Effector memory CD8-positive, alpha-beta T cell (primary cell): ENCODE results near the gene RECQL5.
A peak's percentile ranks its signal among the peaks of the same experiment; 100 is the strongest.
"Not testable (repeated sequence)": the region's sequence is repeated elsewhere in the genome, so short reads cannot be mapped to it uniquely, and the experiment has no call there.

Experiments
- ATAC-seq: fragments of 150-1000 bp; cut with Tn5 transposase; replicated peaks from 2 replicates; pipeline ENCODE4 v1.10.0; 2021; ENCODE audit warnings: mild to moderate bottlenecking, moderate library complexity
- DNase-seq, 3 experiments: peaks; one replicate each; pipeline ENCODE4 v3.0.0; 2021
- H3K27ac Mint-ChIP-seq, 2 donors: one replicate each; pipeline ENCODE4 v1.8.0; 2022; ENCODE audit warnings: mild to moderate bottlenecking in 2 of 2, mixed read lengths in 2 of 2, moderate library complexity in 2 of 2
- H3K27me3 Mint-ChIP-seq, 2 donors: one replicate each; pipeline ENCODE4 v1.8.0; 2022; ENCODE audit warnings: mixed read lengths in 2 of 2
- H3K36me3 Mint-ChIP-seq: one replicate; pipeline ENCODE4 v1.8.0; 2022; ENCODE audit warnings: mild to moderate bottlenecking, moderate library complexity, mixed read lengths; ENCODE audit not compliant: insufficient read depth
- H3K4me1 Mint-ChIP-seq, 2 donors: one replicate each; pipeline ENCODE4 v1.8.0; 2022; ENCODE audit warnings: low read depth in 2 of 2, mixed read lengths in 2 of 2
- H3K4me3 Mint-ChIP-seq, 2 donors: one replicate each; pipeline ENCODE4 v1.8.0; 2022; ENCODE audit warnings: mild to moderate bottlenecking in 2 of 2, mixed read lengths in 2 of 2, moderate library complexity in 2 of 2
- H3K9me3 Mint-ChIP-seq, 2 donors: one replicate each; pipeline ENCODE4 v1.8.0; 2022; ENCODE audit warnings: mixed read lengths in 2 of 2

RECQL5 gene

DNA sequence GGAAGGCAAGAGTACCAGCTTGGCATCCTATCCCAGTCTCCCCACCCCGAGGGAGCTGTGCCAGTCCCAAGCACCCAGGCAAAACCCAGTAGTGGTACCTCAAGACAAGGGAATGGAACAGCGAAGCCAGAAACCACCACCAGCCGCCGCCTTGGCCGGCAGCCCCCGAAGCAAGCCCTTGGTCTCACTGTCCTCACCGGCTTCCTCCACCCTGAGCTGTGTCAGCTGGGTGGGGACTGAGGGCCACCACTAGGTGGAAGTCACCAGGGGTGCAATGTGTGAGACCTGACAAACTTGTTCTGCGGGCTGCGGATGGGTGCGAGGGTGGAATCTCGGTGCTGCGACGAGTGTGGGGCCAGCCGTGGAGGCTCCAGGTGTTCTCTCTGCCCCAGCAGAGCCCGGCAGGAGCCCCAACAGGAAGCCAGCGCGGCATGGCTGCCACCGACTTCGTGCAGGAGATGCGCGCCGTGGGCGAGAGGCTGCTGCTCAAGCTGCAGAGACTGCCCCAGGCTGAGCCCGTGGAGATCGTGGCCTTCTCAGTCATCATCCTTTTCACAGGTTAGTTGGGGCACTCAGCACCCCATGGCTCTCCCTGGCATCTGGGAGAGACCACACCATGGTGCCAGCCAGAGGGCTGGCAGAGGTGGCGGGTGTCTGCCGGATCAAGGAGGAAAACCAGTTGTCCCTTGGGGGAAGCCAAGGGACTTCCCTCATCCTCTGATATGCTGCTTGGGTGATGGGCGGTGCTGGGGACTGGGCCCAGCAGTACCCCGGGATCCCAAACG lies 27.0 kb downstream of the RECQL5 start:
- H3K9me3 Mint-ChIP-seq = no peaks in the 10 kb centered on the region
- no peak overlapping the region for H3K4me3 Mint-ChIP-seq
- no peaks in the 10 kb centered on the region for H3K27me3 Mint-ChIP-seq
- H3K4me1 Mint-ChIP-seq = no peaks in the 10 kb centered on the region
- DNase-seq = no peak
- peaks cover 3% of the 10 kb centered on the region for H3K36me3 Mint-ChIP-seq
- H3K27ac Mint-ChIP-seq = no peak overlapping the region
- no peak for ATAC-seq

DNA sequence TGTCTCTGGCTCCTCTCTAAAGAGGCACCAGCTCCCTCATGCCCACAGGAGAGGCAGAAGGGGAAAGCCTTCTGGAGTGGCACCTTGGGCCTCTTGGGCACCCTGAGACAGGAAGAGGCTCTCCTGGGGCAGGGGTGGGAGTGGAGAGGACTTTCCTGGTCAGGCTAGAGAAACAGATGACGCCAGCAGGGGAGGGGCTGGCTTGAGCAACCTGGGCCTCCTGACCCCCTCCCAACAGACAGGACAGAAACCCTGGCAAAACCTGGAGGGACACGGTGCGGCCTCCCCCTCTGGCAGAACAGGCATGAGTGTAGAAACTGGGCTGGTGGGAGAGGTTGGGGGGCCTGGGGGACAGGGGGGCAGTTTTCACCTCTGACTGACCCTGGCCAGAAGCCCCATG lies 27.6 kb downstream of the RECQL5 start:
- Mint-ChIP-seq H3K9me3 (no peaks in the 10 kb centered on the region), H3K4me3 (no peak overlapping the region), H3K27ac (no peak overlapping the region), H3K36me3 (peaks cover 3% of the 10 kb centered on the region), H3K4me1 (no peaks in the 10 kb centered on the region), H3K27me3 (no peaks in the 10 kb centered on the region)
- no peak for ATAC-seq
- DNase-seq = no peak

DNA sequence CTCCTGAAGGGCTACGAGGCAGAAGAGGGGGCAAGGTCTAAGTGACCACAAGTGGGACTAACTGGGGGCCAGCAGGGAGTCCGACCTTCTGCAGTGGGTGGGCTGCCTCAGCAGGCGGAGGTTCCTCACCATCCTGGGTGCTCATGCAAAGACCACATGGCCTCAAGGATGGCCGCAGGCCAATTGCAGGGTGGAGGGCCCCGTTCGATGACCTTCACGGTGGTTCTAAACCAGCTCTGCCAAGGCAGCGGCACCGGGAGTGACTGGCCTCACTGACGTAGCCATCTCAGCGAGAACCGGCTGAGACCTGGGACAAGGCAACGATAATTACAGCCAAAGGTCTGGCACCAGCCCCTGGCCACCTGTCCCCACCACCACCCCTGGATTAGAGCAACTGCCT lies 28.1 kb downstream of the RECQL5 start:
- Mint-ChIP-seq H3K27me3 (no peaks in the 10 kb centered on the region), H3K36me3 (peaks cover 3% of the 10 kb centered on the region), H3K4me3 (no peak overlapping the region), H3K9me3 (no peaks in the 10 kb centered on the region), H3K4me1 (peaks cover 2 to 3% of the 10 kb centered on the region in 2 donors), H3K27ac (no peak overlapping the region)
- no peak for DNase-seq
- ATAC-seq = no peak

DNA sequence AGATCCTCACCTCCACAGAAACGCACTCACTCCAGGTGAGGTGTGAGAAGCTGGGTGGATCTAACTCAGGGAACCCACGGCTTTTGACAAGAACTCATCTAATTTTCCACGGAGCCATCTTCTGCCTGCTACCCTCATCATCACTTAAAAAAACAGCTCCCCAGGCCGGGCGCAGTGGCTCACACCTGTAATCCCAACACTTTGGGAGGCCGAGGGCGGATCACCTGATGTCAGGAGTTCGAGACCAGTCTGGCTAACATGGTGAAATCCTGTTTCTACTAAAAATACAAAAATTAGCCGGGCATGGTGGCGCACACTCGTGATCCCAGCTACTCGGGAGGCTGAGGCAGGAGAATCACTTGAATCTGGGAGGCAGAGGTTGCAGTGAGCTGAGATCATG lies 28.9 kb downstream of the RECQL5 start:
- not testable (repeated sequence) for H3K36me3 Mint-ChIP-seq, H3K4me3 Mint-ChIP-seq, H3K27me3 Mint-ChIP-seq, DNase-seq, ATAC-seq, H3K27ac Mint-ChIP-seq, H3K4me1 Mint-ChIP-seq, H3K9me3 Mint-ChIP-seq

DNA sequence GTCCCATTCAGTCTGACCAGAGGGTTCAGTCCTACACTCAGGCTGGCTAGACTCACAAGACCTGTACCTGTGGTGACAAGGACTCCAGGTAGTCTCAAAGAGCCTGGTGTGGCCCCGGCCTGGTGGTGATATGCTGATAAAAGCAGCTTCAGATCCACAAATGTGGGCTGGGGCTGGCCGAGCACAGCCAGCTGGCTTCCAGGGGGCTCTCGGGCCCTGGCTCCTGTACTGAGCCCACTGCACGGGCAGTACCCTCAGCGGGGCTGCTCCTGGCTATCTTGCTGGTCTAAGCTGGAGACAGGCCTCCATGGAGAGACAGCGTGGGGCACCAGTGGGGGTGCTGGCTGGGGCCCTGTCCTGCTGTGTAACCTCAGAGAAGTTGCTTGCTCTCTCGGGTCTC lies 29.4 kb downstream of the RECQL5 start:
- peaks cover 5 to 8% of the 10 kb centered on the region in 2 donors for H3K4me1 Mint-ChIP-seq

DNA sequence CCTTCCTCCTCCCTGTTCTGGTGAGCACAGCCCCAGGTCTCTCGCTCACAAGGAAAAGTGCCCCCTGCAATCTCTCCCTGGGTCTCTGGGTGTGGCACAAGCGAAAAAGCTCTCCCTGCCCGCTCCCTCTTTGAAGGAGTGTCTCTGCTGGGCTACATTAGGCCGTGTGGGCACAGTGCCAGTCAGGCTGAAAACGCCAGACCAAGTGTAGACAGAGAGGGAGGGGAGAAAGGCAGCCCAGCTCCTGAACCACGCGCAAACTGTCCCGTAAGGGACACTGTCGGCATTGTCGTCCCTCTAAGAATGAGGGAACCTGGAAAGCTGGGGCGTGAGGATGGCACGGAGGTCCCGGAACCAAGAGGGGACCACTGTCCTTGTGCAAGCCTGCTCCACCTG lies 29.8 kb downstream of the RECQL5 start:
- ATAC-seq (no peak), DNase-seq (no peak)
- H3K4me3 Mint-ChIP-seq = no peak overlapping the region
- peak overlapping the region in 1 of 2 donors; percentile 38 for H3K27ac Mint-ChIP-seq
- H3K36me3 Mint-ChIP-seq = peaks cover 3% of the 10 kb centered on the region
- peaks cover 5 to 11% of the 10 kb centered on the region in 2 donors for H3K4me1 Mint-ChIP-seq
- H3K9me3 Mint-ChIP-seq = no peaks in the 10 kb centered on the region
- no peaks in the 10 kb centered on the region for H3K27me3 Mint-ChIP-seq

More for the DNA sequence above, 29.4 kb downstream of the RECQL5 start:
- H3K9me3 Mint-ChIP-seq = no peaks in the 10 kb centered on the region
- peaks cover 3% of the 10 kb centered on the region for H3K36me3 Mint-ChIP-seq
- no peak for DNase-seq
- no peak for ATAC-seq
- no peak overlapping the region for H3K27ac Mint-ChIP-seq
- no peaks in the 10 kb centered on the region for H3K27me3 Mint-ChIP-seq
- no peak overlapping the region for H3K4me3 Mint-ChIP-seq

DNA sequence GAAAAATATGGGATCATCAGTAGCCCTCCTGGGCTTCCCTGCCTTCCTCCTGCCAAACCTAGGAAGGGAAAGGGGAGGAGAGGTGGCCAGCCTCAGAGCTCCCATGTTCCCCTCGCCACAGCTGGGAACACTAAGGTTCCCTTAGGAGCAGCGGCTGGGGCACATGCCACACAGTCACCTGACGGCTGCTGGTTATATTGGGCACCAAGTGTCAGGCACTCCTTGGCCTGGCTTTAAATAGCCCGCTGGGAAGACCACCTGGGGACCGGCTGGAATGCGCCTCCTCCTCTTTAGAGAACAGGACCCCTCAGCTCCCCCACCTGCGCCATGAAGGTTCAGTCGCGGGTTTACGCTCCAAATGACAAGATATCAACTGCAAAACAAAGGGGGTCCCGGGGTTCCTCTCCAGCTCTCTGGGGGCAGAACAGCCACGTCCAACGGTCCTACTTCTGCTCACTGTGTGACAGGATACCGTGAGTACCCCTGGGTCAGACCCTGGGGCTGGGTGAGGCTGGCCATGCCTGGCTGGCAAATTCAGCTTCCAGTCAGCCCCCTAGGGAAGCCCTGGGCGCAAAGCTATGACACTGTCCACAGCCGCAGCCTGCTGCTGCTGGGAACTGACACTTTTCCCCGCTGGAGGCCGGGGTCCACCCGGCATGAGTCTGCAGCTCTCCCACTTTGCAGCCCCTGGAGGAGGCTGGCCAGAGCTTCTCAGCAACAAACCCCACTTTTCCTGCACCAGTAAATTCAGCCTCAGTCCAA lies 30.4 kb downstream of the RECQL5 start:
- Mint-ChIP-seq H3K27ac (peak overlapping the region in 1 of 2 donors; percentile 38), H3K4me3 (no peak overlapping the region), H3K36me3 (peaks cover 3% of the 10 kb centered on the region), H3K4me1 (peaks cover 5 to 11% of the 10 kb centered on the region in 2 donors), H3K9me3 (no peaks in the 10 kb centered on the region), H3K27me3 (no peaks in the 10 kb centered on the region)
- ATAC-seq (no peak), DNase-seq (no peak)

DNA sequence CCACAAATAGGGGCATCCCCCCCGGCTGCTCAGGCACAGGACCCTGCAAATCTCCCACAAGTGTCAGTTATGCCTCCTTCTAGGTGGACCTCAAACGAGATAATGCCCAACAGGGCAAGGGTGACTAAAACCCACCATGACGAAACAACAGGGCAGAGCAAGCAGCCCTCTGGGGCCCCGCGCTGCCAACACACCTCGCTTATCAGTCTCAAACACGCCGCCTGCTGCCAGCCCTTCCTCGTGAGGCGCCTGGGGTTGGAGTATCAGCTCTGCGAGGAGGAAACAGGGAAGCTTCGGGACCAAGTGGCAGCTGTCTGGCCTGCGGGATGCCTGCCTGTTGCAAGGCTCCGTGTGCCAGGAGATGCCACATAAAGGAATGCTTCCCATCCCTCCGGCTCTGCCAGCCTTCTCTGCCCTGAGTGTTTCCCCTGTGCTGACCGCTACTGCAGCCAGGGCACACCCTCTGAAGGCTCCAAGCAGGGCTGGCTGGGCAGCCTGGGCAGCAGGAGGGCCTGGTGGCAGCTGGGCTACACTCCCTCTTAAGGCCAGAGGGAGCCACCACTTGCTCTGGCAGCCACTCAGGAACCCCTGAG lies 31.2 kb downstream of the RECQL5 start:
- H3K27ac Mint-ChIP-seq = no peak overlapping the region
- H3K9me3 Mint-ChIP-seq = no peaks in the 10 kb centered on the region
- H3K4me3 Mint-ChIP-seq = no peak overlapping the region
- DNase-seq (no peak), ATAC-seq (no peak)
- H3K4me1 Mint-ChIP-seq = peaks cover 5 to 11% of the 10 kb centered on the region in 2 donors
- peaks cover 3% of the 10 kb centered on the region for H3K36me3 Mint-ChIP-seq
- H3K27me3 Mint-ChIP-seq = no peaks in the 10 kb centered on the region

DNA sequence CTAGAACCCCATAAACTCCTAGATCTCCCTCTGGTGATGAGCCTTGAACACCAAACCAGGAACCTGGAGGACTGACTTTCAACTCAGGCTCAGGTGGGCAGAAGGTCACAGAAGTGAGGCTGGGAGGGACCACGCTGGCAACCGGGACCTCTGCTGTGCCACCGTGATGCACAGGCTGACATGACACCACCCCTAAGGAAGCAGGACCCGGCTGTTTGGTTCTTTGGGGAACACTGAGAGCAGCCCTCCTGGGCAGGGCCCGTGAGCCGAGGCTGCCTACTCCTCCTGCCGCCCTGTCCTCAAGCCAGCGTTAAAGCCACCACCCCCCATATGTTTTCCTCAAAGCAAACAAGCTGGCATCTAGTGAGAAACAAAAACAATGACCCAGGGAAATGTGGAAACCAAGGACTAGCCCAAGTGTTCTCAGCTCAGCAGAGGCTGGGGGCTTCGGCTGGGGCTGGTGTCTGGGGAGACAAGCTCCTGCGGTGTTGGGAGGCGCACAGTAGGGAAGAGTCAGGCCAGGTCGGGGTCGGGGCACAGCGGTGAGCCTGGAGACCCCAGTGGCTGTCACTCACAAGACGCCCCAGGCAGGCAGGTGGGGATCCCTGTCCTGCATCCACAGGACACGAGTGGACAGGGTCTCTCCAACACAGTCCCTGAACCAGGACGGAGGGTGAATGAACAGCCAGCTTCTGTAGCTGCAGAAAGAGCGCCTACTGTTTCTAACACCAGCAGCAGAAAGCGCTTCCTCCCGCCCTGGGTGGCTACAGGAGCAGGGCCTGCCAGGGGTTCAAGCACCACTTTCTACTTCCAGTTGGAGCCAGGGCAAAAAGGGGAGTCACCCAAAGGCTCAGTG lies 32.0 kb downstream of the RECQL5 start:
- Mint-ChIP-seq H3K9me3 (no peaks in the 10 kb centered on the region), H3K4me1 (peaks cover 5 to 11% of the 10 kb centered on the region in 2 donors), H3K36me3 (peaks cover 3% of the 10 kb centered on the region), H3K27me3 (no peaks in the 10 kb centered on the region), H3K4me3 (no peak overlapping the region), H3K27ac (no peak overlapping the region)
- ATAC-seq (no peak), DNase-seq (no peak)

DNA sequence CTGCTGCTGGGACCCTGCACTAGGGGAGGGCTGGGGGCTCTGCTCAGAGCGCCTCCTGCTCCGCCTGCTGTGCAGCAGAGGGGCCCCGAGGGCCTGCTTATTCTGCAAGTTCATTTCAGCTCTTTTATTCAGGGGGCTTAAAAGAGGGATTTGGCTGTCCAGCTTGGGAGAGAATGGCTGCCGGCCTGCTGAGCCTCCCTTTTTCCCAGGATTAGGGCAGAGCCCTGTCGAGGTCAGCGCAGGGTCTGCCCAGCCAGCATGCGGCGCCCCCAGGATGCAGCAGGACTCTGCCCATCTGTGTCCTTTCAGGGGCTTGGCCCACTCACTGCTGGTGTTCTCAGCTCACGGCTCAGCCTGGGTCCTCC lies 32.6 kb downstream of the RECQL5 start:
- no peak overlapping the region for H3K4me3 Mint-ChIP-seq
- H3K27me3 Mint-ChIP-seq = no peaks in the 10 kb centered on the region
- ATAC-seq (no peak), DNase-seq (no peak)
- peak overlapping the region in 1 of 2 donors; percentile 68 for H3K27ac Mint-ChIP-seq
- H3K4me1 Mint-ChIP-seq = peaks cover 5 to 11% of the 10 kb centered on the region in 2 donors
- peaks cover under 1% of the 10 kb centered on the region for H3K36me3 Mint-ChIP-seq
- no peaks in the 10 kb centered on the region for H3K9me3 Mint-ChIP-seq

DNA sequence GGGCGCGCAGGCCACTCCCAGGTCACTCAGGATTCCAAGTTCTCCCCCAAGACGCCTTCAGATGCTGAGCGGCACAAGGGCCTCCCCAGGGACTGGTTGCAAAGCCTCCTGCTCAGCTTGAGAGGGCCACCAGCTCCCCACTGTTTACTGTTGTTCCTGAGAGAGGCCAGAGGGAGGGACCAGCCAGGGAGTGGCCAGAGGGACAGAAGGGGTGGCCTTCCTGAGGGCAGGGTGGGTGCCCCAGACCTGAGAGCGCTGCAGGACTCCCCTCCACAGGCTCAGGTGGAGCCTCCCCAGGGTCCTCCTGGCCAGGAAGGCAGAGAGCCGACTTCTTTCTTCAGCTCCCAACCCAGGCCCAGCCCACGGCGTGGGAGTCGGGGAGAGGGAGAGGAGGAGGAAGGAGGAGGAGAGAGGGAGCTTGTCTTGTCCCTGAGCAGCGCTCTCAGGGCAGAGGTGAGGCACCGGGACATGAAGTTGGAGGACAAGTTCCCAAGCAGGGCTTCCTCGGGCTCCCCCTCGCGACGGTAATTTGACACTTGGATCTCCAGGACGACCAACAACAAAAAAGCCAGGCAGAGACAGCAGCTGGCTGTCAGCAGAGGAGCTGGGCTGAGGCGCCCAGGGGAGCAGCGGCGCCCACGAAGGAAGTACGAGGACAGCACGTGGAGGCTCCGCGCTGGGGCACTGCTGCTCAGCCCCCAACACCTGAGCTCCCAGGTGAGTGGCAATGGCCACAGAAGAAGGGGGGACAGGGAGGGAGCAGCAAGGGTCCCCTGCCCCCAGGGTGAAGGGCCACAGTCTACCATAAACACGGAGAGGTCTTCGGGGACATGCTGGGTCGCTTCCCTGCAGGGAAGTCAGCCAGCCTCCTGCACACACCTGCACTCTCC lies 33.2 kb downstream of the RECQL5 start:
- Mint-ChIP-seq H3K36me3 (peaks cover 3% of the 10 kb centered on the region), H3K9me3 (no peaks in the 10 kb centered on the region), H3K27me3 (no peaks in the 10 kb centered on the region), H3K4me1 (peaks cover 5 to 11% of the 10 kb centered on the region in 2 donors), H3K27ac (peak overlapping the region in 1 of 2 donors; percentile 68), H3K4me3 (no peak overlapping the region)
- peak; percentile 28 to 45 (median 29) for DNase-seq
- peak; percentile 20 for ATAC-seq

DNA sequence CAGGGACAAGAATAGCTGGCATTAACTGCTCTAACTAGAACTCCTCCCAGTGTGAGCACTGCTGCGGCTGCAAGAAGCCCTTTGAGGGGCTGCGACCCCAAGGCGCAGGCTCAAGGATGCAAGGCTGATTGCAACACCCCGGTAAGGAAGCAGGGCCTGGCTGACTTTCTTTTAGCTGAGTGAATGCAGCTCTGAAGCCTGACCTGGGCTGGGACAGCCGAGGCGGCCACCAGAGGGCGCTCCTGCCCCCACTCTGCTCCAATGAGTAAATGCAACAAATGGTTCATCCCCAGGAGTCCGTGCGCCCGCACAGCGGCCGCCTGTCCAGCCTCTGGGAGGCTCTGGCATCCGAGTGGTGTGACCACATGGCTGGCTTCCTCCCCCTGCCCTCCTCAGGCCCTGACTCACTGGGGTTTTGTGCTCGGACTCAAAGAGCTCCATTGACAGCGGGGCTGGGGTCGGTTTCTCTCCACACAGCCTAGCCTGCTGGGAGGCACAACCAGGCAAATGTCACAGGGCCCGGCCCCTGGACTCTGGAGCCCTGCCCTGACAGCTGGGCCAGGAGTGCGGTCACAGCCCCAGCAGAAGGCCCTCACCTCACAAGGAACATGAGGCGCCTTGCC lies 34.0 kb downstream of the RECQL5 start, which contains the start of gene SMIM5:
SMIM5 (plus strand) TSS at position 572 of the 623 bp plus-strand sequence. CDS start 6,768 bp downstream, outside the sequence.
- DNase-seq = peak; percentile 76 to 83 (median 79)
- Mint-ChIP-seq H3K4me1 (peaks cover 5 to 11% of the 10 kb centered on the region in 2 donors), H3K4me3 (no peak within 1 kb of the TSS), H3K36me3 (peaks cover 3% of the 10 kb centered on the region), H3K9me3 (no peaks in the 10 kb centered on the region), H3K27ac (peak within 1 kb of the TSS; percentile 35 to 68), H3K27me3 (no peaks in the 10 kb centered on the region)
- peak; percentile 95 for ATAC-seq
